Measurements from ENCODE around the gene MX2. TPM values are rescaled to one million over a fixed set of nuclear protein-coding genes. Genes with fewer than 3 reads are reported as not detected.

MX2 gene
- total and polyA plus RNA-seq, 2 donors (not counting 3 experiments of a cell fraction or from before 2014, with no cell fraction given) = 0.01 TPM; not detected in 1

DNA sequence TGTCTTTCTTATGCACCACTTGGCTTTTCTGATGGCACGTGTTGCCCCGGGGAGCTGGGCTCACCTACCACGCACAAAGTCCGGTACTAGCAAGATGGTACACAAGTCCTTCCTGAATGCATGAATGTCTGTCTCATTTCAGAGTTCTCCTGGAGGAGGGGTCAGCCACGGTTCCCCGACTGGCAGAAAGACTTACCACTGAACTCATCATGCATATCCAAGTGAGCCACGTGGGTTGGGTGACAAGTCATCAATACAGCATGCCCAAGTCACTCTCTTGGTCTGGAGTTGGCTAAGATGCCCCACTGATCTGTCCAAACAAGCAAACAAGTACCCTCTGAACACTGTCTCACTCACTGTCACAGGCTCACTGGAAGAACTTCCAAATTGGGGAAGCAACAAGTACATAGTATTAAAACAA lies 35.7 kb downstream of the MX2 start:
- no peak overlapping the region for H3K9ac ChIP-seq (replicated peaks; ENCODE audit: extremely low read depth, insufficient read depth, low read length)
- no peaks in the 10 kb centered on the region for H3K27me3 ChIP-seq (ENCODE audit: control insufficient read depth in 2 of 2, insufficient read depth in 2 of 2, low read length in 2 of 2)
- H3K9me1 ChIP-seq (replicated peaks; ENCODE audit: control insufficient read depth, extremely low read depth, insufficient read depth, low read length) = no peaks in the 10 kb centered on the region
- POLR2A ChIA-PET = no interaction called here
- no peaks in the 10 kb centered on the region for H3K4me1 ChIP-seq (ENCODE audit: control insufficient read depth, extremely low read depth, insufficient read depth, low read length)
- CTCF ChIA-PET = no interaction called here
- dilution Hi-C loops (cut with MboI; ENCODE audit: extremely low pct_ligation_motif_present, low sequenced_read_pairs) = no loop called here
- H3K9me3 ChIP-seq (replicated peaks; ENCODE audit: control insufficient read depth, insufficient read depth, low read length) = no peaks in the 10 kb centered on the region
- intact Hi-C loops (cut with micrococcal nuclease) = no loop called here
- H3K4me3 ChIP-seq (replicated peaks in 1 of 3; ENCODE audit: insufficient read depth in 1 of 3, low read depth in 1 of 3, low read length in 3 of 3) = no peak overlapping the region
- no peaks in the 10 kb centered on the region for H4K20me1 ChIP-seq (replicated peaks; ENCODE audit: control insufficient read depth, extremely low read depth, insufficient read depth, low read length)
- H3K4me2 ChIP-seq (ENCODE audit: insufficient read depth, low read length) = no peak overlapping the region
- TF ChIP-seq EZH2 (IDR thresholded peaks at IDR 0.05; ENCODE audit: borderline replicate concordance, low read depth, low read length, severe bottlenecking) (no peak), GATA2 (IDR thresholded peaks at IDR 0.05; ENCODE audit: insufficient read depth, insufficient read length, low read depth, low read length) (no peak), POLR2A (IDR thresholded peaks at IDR 0.05; ENCODE audit: low read depth, low read length) (no peak), FOS (IDR thresholded peaks at IDR 0.05; ENCODE audit: borderline replicate concordance, insufficient read depth, low read length) (no peak)
- TF ChIP-seq, protein P1, sequence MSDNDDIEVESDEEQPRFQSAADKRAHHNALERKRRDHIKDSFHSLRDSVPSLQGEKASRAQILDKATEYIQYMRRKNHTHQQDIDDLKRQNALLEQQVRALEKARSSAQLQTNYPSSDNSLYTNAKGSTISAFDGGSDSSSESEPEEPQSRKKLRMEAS (IDR thresholded peaks at IDR 0.05; ENCODE audit: insufficient read depth, insufficient read length) = no peak
- no peaks in the 10 kb centered on the region for H3K36me3 ChIP-seq (ENCODE audit: control insufficient read depth in 2 of 2, extremely low read depth in 1 of 2, insufficient read depth in 2 of 2, low read length in 2 of 2)
- DNase-seq (ENCODE audit: low read depth, low spot score) = no peak
- H3K27ac ChIP-seq (ENCODE audit: insufficient read depth, low read depth, low read length) = no peak overlapping the region
- H2AFZ ChIP-seq (ENCODE audit: low read depth, low read length) = no peak overlapping the region
- no peaks in the 10 kb centered on the region for H3K79me2 ChIP-seq (ENCODE audit: control insufficient read depth, insufficient read depth, low read length)
- FAIRE-seq = no peak
- no TSS peak for BruUV-seq (replicated peaks)

DNA sequence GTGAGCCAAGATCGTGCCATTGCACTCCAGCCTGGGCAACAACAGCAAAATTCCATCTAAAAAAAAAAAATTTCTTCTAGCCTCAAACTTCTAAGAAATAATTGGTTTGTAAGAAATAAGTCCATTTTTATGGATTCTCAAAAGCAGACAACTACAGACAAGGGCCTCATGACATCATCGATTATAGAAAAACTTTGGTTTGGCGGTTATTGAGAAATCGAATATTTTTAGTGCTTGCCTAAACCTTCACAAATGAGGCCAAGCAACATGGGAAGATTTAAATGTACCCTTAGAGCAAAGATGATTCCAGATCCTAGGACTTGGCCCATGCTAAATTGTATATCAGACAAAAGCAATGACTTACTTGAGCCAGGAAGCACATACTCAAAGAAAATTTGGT lies 36.4 kb downstream of the MX2 start:
- no peaks in the 10 kb centered on the region for H3K27me3 ChIP-seq (ENCODE audit: control insufficient read depth in 2 of 2, insufficient read depth in 2 of 2, low read length in 2 of 2)
- no peak overlapping the region for H2AFZ ChIP-seq (ENCODE audit: low read depth, low read length)
- H3K4me2 ChIP-seq (ENCODE audit: insufficient read depth, low read length) = no peak overlapping the region
- no peaks in the 10 kb centered on the region for H3K79me2 ChIP-seq (ENCODE audit: control insufficient read depth, insufficient read depth, low read length)
- ChIA-PET CTCF (no interaction called here), POLR2A (no interaction called here)
- no peak overlapping the region for H3K9ac ChIP-seq (replicated peaks; ENCODE audit: extremely low read depth, insufficient read depth, low read length)
- FAIRE-seq (no peak), DNase-seq (ENCODE audit: low read depth, low spot score) (no peak)
- H3K9me1 ChIP-seq (replicated peaks; ENCODE audit: control insufficient read depth, extremely low read depth, insufficient read depth, low read length) = no peaks in the 10 kb centered on the region
- no peak overlapping the region for H3K27ac ChIP-seq (ENCODE audit: insufficient read depth, low read depth, low read length)
- H3K36me3 ChIP-seq (ENCODE audit: control insufficient read depth in 2 of 2, extremely low read depth in 1 of 2, insufficient read depth in 2 of 2, low read length in 2 of 2) = no peaks in the 10 kb centered on the region
- no peaks in the 10 kb centered on the region for H3K9me3 ChIP-seq (replicated peaks; ENCODE audit: control insufficient read depth, insufficient read depth, low read length)
- dilution Hi-C loops (cut with MboI; ENCODE audit: extremely low pct_ligation_motif_present, low sequenced_read_pairs) = no loop called here
- BruUV-seq (replicated peaks) = no TSS peak
- no peak overlapping the region for H3K4me3 ChIP-seq (replicated peaks in 1 of 3; ENCODE audit: insufficient read depth in 1 of 3, low read depth in 1 of 3, low read length in 3 of 3)
- H4K20me1 ChIP-seq (replicated peaks; ENCODE audit: control insufficient read depth, extremely low read depth, insufficient read depth, low read length) = no peaks in the 10 kb centered on the region
- TF ChIP-seq MYC (IDR thresholded peaks at IDR 0.05; ENCODE audit: low read depth, low read length) = no peak
- TF ChIP-seq EZH2 (IDR thresholded peaks at IDR 0.05; ENCODE audit: borderline replicate concordance, low read depth, low read length, severe bottlenecking) = no peak
- no peak for TF ChIP-seq FOS (IDR thresholded peaks at IDR 0.05; ENCODE audit: borderline replicate concordance, insufficient read depth, low read length)
- intact Hi-C loops (cut with micrococcal nuclease) = no loop called here
- H3K4me1 ChIP-seq (ENCODE audit: control insufficient read depth, extremely low read depth, insufficient read depth, low read length) = no peaks in the 10 kb centered on the region

Data from endothelial cell of umbilical vein (primary cell).